Gastrocnemius medialis (tissue), 4 donors: ENCODE measurements around the gene LYZL1. TPM values are rescaled to one million over a fixed set of nuclear protein-coding genes. Genes with fewer than 3 reads are reported as not detected.
A peak's percentile ranks its signal among the peaks of the same experiment; 100 is the strongest.

Experiments used
- ATAC-seq, 2 donors: fragments of 150-250 bp; one replicate each; pipeline ENCODE4 v1.9.1; 2016
- DNase-seq, 2 donors: peaks; one replicate each; pipeline ENCODE4 v3.0.0-alpha.2; 2019
- H3K27ac ChIP-seq, 4 donors: fragments of 200-600 bp; sonication (generic); 1 replicate in 1 of 4; 2 replicates in 3 of 4; pipeline ENCODE4 v1.5.1; 2016 to 2018; ENCODE audit warnings: mild to moderate bottlenecking in 2 of 4, moderate library complexity in 1 of 4
- H3K27me3 ChIP-seq, 3 donors: fragments of 200-600 bp; sonication (generic) in 2 of 3; 1 replicate in 1 of 3; 2 replicates in 2 of 3; pipeline versions ENCODE4 v1.5.1 to v1.6.0; 2016 to 2019; ENCODE audit warnings: mild to moderate bottlenecking in 1 of 3, moderate library complexity in 1 of 3
- H3K36me3 ChIP-seq, 2 donors: fragments of 200-600 bp; sonication (generic) in 1 of 2; one replicate each; pipeline ENCODE4 v1.5.1; 2017 to 2018
- H3K4me1 ChIP-seq, 2 donors: fragments of 200-600 bp; sonication (generic) in 1 of 2; one replicate each; pipeline ENCODE4 v1.5.1; 2016 to 2017; ENCODE audit warnings: mild to moderate bottlenecking in 2 of 2
- H3K4me3 ChIP-seq, 4 donors: fragments of 200-600 bp; sonication (generic) in 3 of 4; 1 replicate in 1 of 4; 2 replicates in 3 of 4; pipeline ENCODE4 v1.5.1; 2016 to 2019; ENCODE audit warnings: mild to moderate bottlenecking in 2 of 4
- H3K9me3 ChIP-seq, 3 donors: fragments of 200-600 bp; sonication (generic) in 2 of 3; 1 replicate in 1 of 3; 2 replicates in 2 of 3; pipeline ENCODE4 v1.5.1; 2016 to 2019
- CTCF ChIP-seq, 5 experiments: fragments of 450-650 bp in 3 of 5; fragments of 200-600 bp in 2 of 5; sonication (generic) in 2 of 5; IDR thresholded peaks in 4 of 5; conservative IDR thresholded peaks in 1 of 5; 1 replicate in 4 of 5; 2 replicates in 1 of 5; pipeline ENCODE4 v1.5.1; 2016 to 2019; ENCODE audit warnings: antibody characterized with exemption in 5 of 5, mild to moderate bottlenecking in 3 of 5, moderate library complexity in 3 of 5
- POLR2A ChIP-seq, 2 donors: fragments of 450-650 bp; IDR thresholded peaks; one replicate each; pipeline ENCODE4 v1.6.1; 2017; ENCODE audit warnings: antibody characterized with exemption in 2 of 2, mild to moderate bottlenecking in 2 of 2, moderate library complexity in 2 of 2
- in situ Hi-C, 4 donors: fragments of 200-750 bp; cut with MboI; loops; one replicate each; pipeline versions ENCODE4 v1.15.0 to v1.8.0; 2017; ENCODE audit warnings: low sequenced_read_pairs in 4 of 4
- intact Hi-C: fragments of 100-400 bp; cut with DNase I; formaldehyde crosslinking; loops from one replicate; pipeline ENCODE4 v1.15.1; 2023; ENCODE audit warnings: low total_unique reads
- total RNA-seq, 4 donors: library from RNA; depleted of rRNA; stranded (reverse); fragments of >200 nt; gene quantifications; one replicate each; pipeline versions ENCODE4 v1.1.0 to v1.2.3, GENCODE V29; 2016

LYZL1 gene
- total RNA-seq, 4 donors from 2014 or later: not detected

GRCh38 chr10:29297678-29298077, 8.8 kb downstream of the LYZL1 start:
- DNase-seq (no peak), ATAC-seq (no peak)
- intact Hi-C loops: no loop called here
- no peaks in the 10 kb centered on the region for H3K36me3 ChIP-seq
- no peaks in the 10 kb centered on the region for H3K4me1 ChIP-seq
- no peak for TF ChIP-seq CTCF (IDR thresholded peaks at IDR 0.05 in 4 of 5, conservative IDR thresholded peaks at IDR 0.05 in 1 of 5)
- no peak for TF ChIP-seq POLR2A (IDR thresholded peaks at IDR 0.05)
- no peak overlapping the region for H3K4me3 ChIP-seq
- no peak overlapping the region for H3K27ac ChIP-seq
- in situ Hi-C loops: no loop called here
- no peaks in the 10 kb centered on the region for H3K9me3 ChIP-seq
- H3K27me3 ChIP-seq: no peaks in the 10 kb centered on the region

- no peaks in the 10 kb centered on the region for H3K4me1 ChIP-seq
- in situ Hi-C loops: loop anchor here (10.0 kb wide), 4 partner anchors 67 to 667 kb away; no protein-coding TSS in a partner anchor
- no peaks in the 10 kb centered on the region for H3K36me3 ChIP-seq
- ATAC-seq: no peak
- DNase-seq: no peak
- no peaks in the 10 kb centered on the region for H3K27me3 ChIP-seq
- intact Hi-C loops: loop anchor here (5.0 to 10.0 kb wide), 2 partner anchors 167 to 624 kb away; partner anchors contain the start of gene BAMBI
- H3K4me3 ChIP-seq: no peak overlapping the region
- H3K9me3 ChIP-seq: no peaks in the 10 kb centered on the region
- TF ChIP-seq POLR2A (IDR thresholded peaks at IDR 0.05) (no peak), CTCF (IDR thresholded peaks at IDR 0.05 in 4 of 5, conservative IDR thresholded peaks at IDR 0.05 in 1 of 5) (no peak)
- no peak overlapping the region for H3K27ac ChIP-seq
These were observed 12.6 kb downstream of the LYZL1 start for GRCh38 chr10:29301359-29301910.

- no peak for DNase-seq
- H3K36me3 ChIP-seq: no peaks in the 10 kb centered on the region
- intact Hi-C loops (loop anchor here (5.0 to 10.0 kb wide), 2 partner anchors 168 to 625 kb away; partner anchors contain the start of gene BAMBI), in situ Hi-C loops (loop anchor here (10.0 kb wide), 4 partner anchors 68 to 668 kb away; no protein-coding TSS in a partner anchor)
- no peak overlapping the region for H3K4me3 ChIP-seq
- H3K4me1 ChIP-seq: no peaks in the 10 kb centered on the region
- no peaks in the 10 kb centered on the region for H3K27me3 ChIP-seq
- H3K9me3 ChIP-seq: no peaks in the 10 kb centered on the region
- no peak for ATAC-seq
- H3K27ac ChIP-seq: no peak overlapping the region
- no peak for TF ChIP-seq POLR2A (IDR thresholded peaks at IDR 0.05)
- TF ChIP-seq CTCF (IDR thresholded peaks at IDR 0.05 in 4 of 5, conservative IDR thresholded peaks at IDR 0.05 in 1 of 5): no peak
These were observed 13.6 kb downstream of the LYZL1 start for GRCh38 chr10:29302499-29302898.

- DNase-seq (peak; percentile 13 to 27), ATAC-seq (peak; percentile 71 to 74)
- intact Hi-C loops (loop anchor here (1.0 to 10.0 kb wide), 5 partner anchors 64 to 676 kb away; partner anchors contain the start of gene BAMBI), in situ Hi-C loops (loop anchor here (10.0 kb wide), 4 partner anchors 70 to 670 kb away; no protein-coding TSS in a partner anchor)
- no peaks in the 10 kb centered on the region for H3K36me3 ChIP-seq
- no peaks in the 10 kb centered on the region for H3K27me3 ChIP-seq
- TF ChIP-seq CTCF (IDR thresholded peaks at IDR 0.05 in 4 of 5, conservative IDR thresholded peaks at IDR 0.05 in 1 of 5): peak; percentile 56 to 79 (median 72)
- no peak for TF ChIP-seq POLR2A (IDR thresholded peaks at IDR 0.05)
- no peak overlapping the region for H3K27ac ChIP-seq
- no peak overlapping the region for H3K4me3 ChIP-seq
- no peaks in the 10 kb centered on the region for H3K9me3 ChIP-seq
- no peaks in the 10 kb centered on the region for H3K4me1 ChIP-seq
These were observed 15.6 kb downstream of the LYZL1 start for GRCh38 chr10:29304264-29304994.
